K562 (cell line): Measurements from ENCODE around the gene STUB1. TPM values are rescaled to one million over a fixed set of nuclear protein-coding genes. Genes with fewer than 3 reads are reported as not detected.

Experiments
- ARID3A ChIP-seq: IDR thresholded peaks from 2 replicates; pipeline ENCODE4 v1.6.1; 2012; ENCODE audit warnings: low read depth, low read length, improper control_type of control experiment, borderline replicate concordance
- ATF1 ChIP-seq, 2 experiments: fragments of 450-650 bp in 1 of 2; IDR thresholded peaks; 2 replicates each; pipeline ENCODE4 v1.6.1; 2016; ENCODE audit warnings: missing compliant biosample characterization in 1 of 2, missing genetic modification characterization in 1 of 2
- CEBPG ChIP-seq, 3 experiments: fragments of 200-800 bp in 1 of 3; sonication (Bioruptor generic) in 1 of 3; sonication (generic) in 1 of 3; formaldehyde crosslinking in 1 of 3; IDR thresholded peaks in 2 of 3; conservative IDR thresholded peaks in 1 of 3; 2 replicates each; pipeline versions ENCODE4 v1.6.1 to v1.8.0; 2016 to 2022; ENCODE audit warnings: missing compliant biosample characterization in 2 of 3, missing genetic modification characterization in 2 of 3, mild to moderate bottlenecking in 1 of 3, missing genetic modification reagents in 1 of 3
- CHD1 ChIP-seq: fragments of 200-600 bp; sonication (generic); IDR thresholded peaks from one replicate; pipeline ENCODE4 v1.6.1; 2012; ENCODE audit warnings: mild to moderate bottlenecking, moderate library complexity, low read length, inconsistent platforms
- CLOCK ChIP-seq: fragments of 250-450 bp; sonication (Bioruptor Pico); IDR thresholded peaks from 2 replicates; pipeline ENCODE4 v1.4.0; 2020; ENCODE audit warnings: mild to moderate bottlenecking, moderate library complexity, borderline replicate concordance
- CREM ChIP-seq: IDR thresholded peaks from 2 replicates; pipeline ENCODE4 v1.6.1; 2014; ENCODE audit warnings: antibody characterized with exemption, low read depth
- GABPA ChIP-seq: fragments of 200-800 bp; sonication (Bioruptor generic); conservative IDR thresholded peaks from 2 replicates; pipeline ENCODE4 v1.6.1; 2016; ENCODE audit warnings: low read depth, missing genetic modification characterization, missing compliant biosample characterization
- KLF16 ChIP-seq: IDR thresholded peaks from 2 replicates; pipeline ENCODE4 v1.6.1; 2016; ENCODE audit warnings: antibody characterized with exemption
- MED1 ChIP-seq: sonication (generic); formaldehyde crosslinking; IDR thresholded peaks from 2 replicates; pipeline ENCODE4 v1.8.1; 2023; ENCODE audit warnings: missing genetic modification reagents, borderline replicate concordance
- PBX2 ChIP-seq, 2 experiments: IDR thresholded peaks in 1 of 2; conservative IDR thresholded peaks in 1 of 2; 2 replicates each; pipeline ENCODE4 v1.6.1; 2016; ENCODE audit warnings: low read depth in 2 of 2, mild to moderate bottlenecking in 1 of 2, missing compliant biosample characterization in 1 of 2, missing genetic modification characterization in 1 of 2, moderate library complexity in 1 of 2
- TCF15 ChIP-seq: fragments of 250-450 bp; sonication (Bioruptor Pico); IDR thresholded peaks from 2 replicates; pipeline ENCODE4 v1.8.0; 2022; ENCODE audit warnings: moderate library complexity, mild to moderate bottlenecking, inconsistent platforms
- WHSC1 ChIP-seq: IDR thresholded peaks from one replicate; pipeline ENCODE4 v1.6.1; 2012; ENCODE audit warnings: low read length, control low read depth, inconsistent platforms
- ZNF263 ChIP-seq: sonication (generic); formaldehyde crosslinking; IDR thresholded peaks from 2 replicates; pipeline ENCODE4 v1.8.0; 2022; ENCODE audit warnings: mild to moderate bottlenecking, missing genetic modification reagents, borderline replicate concordance
- ZNF274 ChIP-seq: IDR thresholded peaks from 2 replicates; pipeline ENCODE4 v1.6.1; 2011; ENCODE audit warnings: low read depth, mild to moderate bottlenecking, low read length, moderate library complexity, borderline replicate concordance
- polyA plus RNA-seq, 8 experiments: library from polyadenylated mRNA; depleted of rRNA in 4 of 8; stranded (reverse) in 5 of 8; unstranded in 3 of 8; fragments of >200 nt; fragmentation: Nextera tagmentation in 2 of 8; fragmentation: Illumina TruSeq in 1 of 8; extraction: Ambion mirVana in 2 of 8; extraction: Trizol in 1 of 8; gene quantifications; 2 replicates each; pipeline versions ENCODE4 v1.2.1 to v1.2.3, GENCODE V29; 2011 to 2014; ENCODE audit warnings: inconsistent platforms in 1 of 8, missing spikeins in 1 of 8
- total RNA-seq, 7 experiments: library from RNA; depleted of rRNA in 6 of 7; stranded (reverse); fragments of >200 nt in 6 of 7; fragmentation: Illumina TruSeq in 2 of 7; extraction: Trizol in 2 of 7; gene quantifications; 2 replicates each; pipeline versions ENCODE4 v1.2.1 to v1.2.3, GENCODE V29; 2011 to 2021; ENCODE audit warnings: low replicate concordance in 1 of 7
- TF ChIP-seq, protein P1 (sequence below): fragments of 200-400 bp; formaldehyde crosslinking; IDR thresholded peaks from 2 replicates; pipeline ENCODE4 v1.6.1; 2017; ENCODE audit warnings: mild to moderate bottlenecking, low read depth, low read length, moderate library complexity

The STUB1 gene
- total and polyA plus RNA-seq, 9 of the 15 experiments (the other 6 are each of a cell fraction or from before 2014, with no cell fraction given) = 10.6 to 251 (median 152) TPM

DNA sequence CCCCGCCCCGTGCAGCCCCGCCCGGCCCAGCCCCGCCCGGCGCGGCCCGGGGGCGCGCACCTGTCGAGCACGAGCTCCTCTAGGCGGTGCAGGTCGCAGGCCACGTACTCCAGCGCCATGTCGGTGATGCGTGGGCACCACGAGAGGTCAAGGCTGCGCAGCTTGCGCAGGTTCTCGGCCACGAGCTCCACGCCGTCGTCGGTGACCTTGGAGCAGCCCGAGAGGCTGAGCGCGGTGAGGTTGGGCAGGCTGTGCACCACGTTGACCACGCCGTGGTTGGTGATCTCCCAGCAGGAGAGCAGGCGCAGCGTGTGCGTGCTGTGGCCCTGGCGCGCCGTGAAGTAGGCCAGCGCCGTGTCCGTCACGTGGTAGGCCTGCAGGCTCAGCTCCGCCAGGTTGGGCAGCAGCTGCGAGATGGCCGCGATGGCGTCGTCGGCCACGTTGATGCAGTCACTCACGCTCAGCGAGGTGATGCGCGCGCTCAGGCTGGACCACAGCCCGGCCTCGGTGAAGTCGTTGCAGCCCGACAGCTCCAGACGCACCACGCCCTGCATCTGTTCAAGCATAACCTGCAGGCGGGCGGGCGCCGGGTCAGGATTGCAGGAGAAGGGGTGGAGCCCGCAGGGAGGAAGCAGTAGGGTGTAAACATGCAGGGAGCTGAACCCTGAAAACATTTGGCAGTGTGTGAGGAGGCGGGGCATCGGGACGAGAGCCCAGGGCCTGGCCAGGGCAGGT lies 15.3 kb downstream of the STUB1 start (continued):
- TF ChIP-seq CLOCK (no peak), CEBPG (CRISPR knock-in tag; IDR thresholded peaks at IDR 0.05) (peak; percentile 69), CEBPG (tag; conservative IDR thresholded peaks at IDR 0.05 in 1 of 2, IDR thresholded peaks at IDR 0.05 in 1 of 2) (no peak), GABPA (tag) (0 out of 2 replicates have a peak, but pooled peaks have one; percentile 32), TCF15 (CRISPR knock-in tag) (no peak), ATF1 (CRISPR knock-in tag; IDR thresholded peaks at IDR 0.05) (no peak), ATF1 (tag; IDR thresholded peaks at IDR 0.05) (peak; percentile 74), WHSC1 (no peak), CREM (peak; percentile 6; the same call in 1 of the 2 replicates), MED1 (CRISPR knock-in tag) (no peak), ZNF274 (no peak), PBX2 (CRISPR knock-in tag; IDR thresholded peaks at IDR 0.05; ENCODE audit: low read depth) (no peak), PBX2 (tag; conservative IDR thresholded peaks at IDR 0.05; ENCODE audit: low read depth) (no peak), CHD1 (no peak), ARID3A (no peak), KLF16 (no peak), ZNF263 (CRISPR knock-in tag) (peak; percentile 70; the same call in 1 of the 2 replicates)
- TF ChIP-seq, protein P1, sequence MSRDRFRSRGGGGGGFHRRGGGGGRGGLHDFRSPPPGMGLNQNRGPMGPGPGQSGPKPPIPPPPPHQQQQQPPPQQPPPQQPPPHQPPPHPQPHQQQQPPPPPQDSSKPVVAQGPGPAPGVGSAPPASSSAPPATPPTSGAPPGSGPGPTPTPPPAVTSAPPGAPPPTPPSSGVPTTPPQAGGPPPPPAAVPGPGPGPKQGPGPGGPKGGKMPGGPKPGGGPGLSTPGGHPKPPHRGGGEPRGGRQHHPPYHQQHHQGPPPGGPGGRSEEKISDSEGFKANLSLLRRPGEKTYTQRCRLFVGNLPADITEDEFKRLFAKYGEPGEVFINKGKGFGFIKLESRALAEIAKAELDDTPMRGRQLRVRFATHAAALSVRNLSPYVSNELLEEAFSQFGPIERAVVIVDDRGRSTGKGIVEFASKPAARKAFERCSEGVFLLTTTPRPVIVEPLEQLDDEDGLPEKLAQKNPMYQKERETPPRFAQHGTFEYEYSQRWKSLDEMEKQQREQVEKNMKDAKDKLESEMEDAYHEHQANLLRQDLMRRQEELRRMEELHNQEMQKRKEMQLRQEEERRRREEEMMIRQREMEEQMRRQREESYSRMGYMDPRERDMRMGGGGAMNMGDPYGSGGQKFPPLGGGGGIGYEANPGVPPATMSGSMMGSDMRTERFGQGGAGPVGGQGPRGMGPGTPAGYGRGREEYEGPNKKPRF = no peak
